Glutamatergic neuron (in vitro differentiated cells): ENCODE data around the gene CELA3A. TPM values are rescaled to one million over a fixed set of nuclear protein-coding genes. Genes with fewer than 3 reads are reported as not detected.
"Not testable (repeated sequence)": the region's sequence is repeated elsewhere in the genome, so short reads cannot be mapped to it uniquely, and the experiment has no call there.

Source experiments
- DNase-seq: peaks from one replicate; pipeline ENCODE4 v3.0.0; 2022
- H3K27ac Mint-ChIP-seq: one replicate; pipeline ENCODE4 v1.8.0; 2020; ENCODE audit warnings: mild to moderate bottlenecking, mixed read lengths, inconsistent platforms; ENCODE audit not compliant: unreplicated experiment
- H3K27me3 Mint-ChIP-seq: one replicate; pipeline ENCODE4 v1.8.0; 2020; ENCODE audit warnings: mild to moderate bottlenecking, moderate library complexity, mixed read lengths, inconsistent platforms; ENCODE audit not compliant: unreplicated experiment
- H3K36me3 Mint-ChIP-seq: one replicate; pipeline ENCODE4 v1.8.0; 2020; ENCODE audit warnings: mild to moderate bottlenecking, mixed read lengths, inconsistent platforms; ENCODE audit not compliant: unreplicated experiment
- H3K4me1 Mint-ChIP-seq: one replicate; pipeline ENCODE4 v1.8.0; 2020; ENCODE audit warnings: mild to moderate bottlenecking, low read depth, mixed read lengths, inconsistent platforms; ENCODE audit not compliant: unreplicated experiment
- H3K4me3 Mint-ChIP-seq: one replicate; pipeline ENCODE4 v1.8.0; 2020; ENCODE audit warnings: mild to moderate bottlenecking, mixed read lengths, inconsistent platforms; ENCODE audit not compliant: unreplicated experiment
- H3K9me3 Mint-ChIP-seq: one replicate; pipeline ENCODE4 v1.8.0; 2020; ENCODE audit warnings: mild to moderate bottlenecking, moderate library complexity, mixed read lengths, inconsistent platforms; ENCODE audit not compliant: unreplicated experiment
- CTCF ChIP-seq: fragments of 200-600 bp; sonication (generic); IDR thresholded peaks from one replicate; pipeline ENCODE4 v1.5.0; 2021; ENCODE audit not compliant: partially characterized antibody, unreplicated experiment
- total RNA-seq: library from RNA; stranded (reverse); fragmentation: NEBNext Ultra II Directional; extraction: Animal tissue kit (Norgen Biotek cat#: 25700); gene quantifications from one replicate; pipeline ENCODE4 v1.2.1, GENCODE V29; 2021; ENCODE audit not compliant: unreplicated experiment

Gene CELA3A
- total RNA-seq, 1 donor from 2014 or later: not detected

DNA sequence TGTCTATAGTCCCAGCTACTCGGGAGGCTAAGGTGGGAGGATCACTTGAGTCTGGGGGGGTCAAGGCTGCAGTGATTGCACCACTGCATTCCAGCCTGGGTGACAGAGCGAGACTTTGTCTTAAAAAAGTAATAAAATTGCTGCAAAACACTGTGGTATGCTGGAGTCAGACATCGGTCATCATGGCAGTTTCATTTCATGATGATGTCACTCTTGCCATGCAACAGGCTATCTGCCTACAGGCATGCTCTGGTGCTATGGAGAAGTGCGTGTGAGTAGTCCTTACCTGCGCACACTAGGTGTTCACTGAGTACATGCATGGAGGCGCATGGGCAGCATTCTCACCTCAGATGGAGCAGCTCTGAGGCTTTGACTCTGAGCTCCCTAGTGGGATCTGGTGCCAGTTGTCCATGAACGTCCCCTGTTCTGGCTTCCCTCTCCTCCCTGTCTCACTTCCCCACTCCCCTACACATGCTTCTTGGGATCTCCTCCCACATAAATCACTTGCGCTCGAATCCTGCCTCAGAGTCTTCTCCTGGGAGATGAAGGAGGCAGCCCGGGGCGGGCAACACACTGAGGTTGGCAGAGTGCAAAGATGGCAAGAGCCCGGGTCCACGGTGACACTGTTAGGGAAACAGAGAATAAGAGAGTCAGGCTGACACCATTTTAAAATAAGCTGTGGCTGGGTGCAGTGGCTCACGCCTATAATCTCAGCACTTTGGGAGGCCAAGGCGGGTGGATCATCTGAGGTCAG is 35.0 kb upstream of the CELA3A start:
- Mint-ChIP-seq H3K27me3 (peaks cover 2% of the 10 kb centered on the region), H3K27ac (no peak overlapping the region), H3K9me3 (peaks cover 2% of the 10 kb centered on the region), H3K36me3 (no peaks in the 10 kb centered on the region), H3K4me3 (no peak overlapping the region), H3K4me1 (no peaks in the 10 kb centered on the region)
- no peak for DNase-seq
- TF ChIP-seq CTCF: no peak

DNA sequence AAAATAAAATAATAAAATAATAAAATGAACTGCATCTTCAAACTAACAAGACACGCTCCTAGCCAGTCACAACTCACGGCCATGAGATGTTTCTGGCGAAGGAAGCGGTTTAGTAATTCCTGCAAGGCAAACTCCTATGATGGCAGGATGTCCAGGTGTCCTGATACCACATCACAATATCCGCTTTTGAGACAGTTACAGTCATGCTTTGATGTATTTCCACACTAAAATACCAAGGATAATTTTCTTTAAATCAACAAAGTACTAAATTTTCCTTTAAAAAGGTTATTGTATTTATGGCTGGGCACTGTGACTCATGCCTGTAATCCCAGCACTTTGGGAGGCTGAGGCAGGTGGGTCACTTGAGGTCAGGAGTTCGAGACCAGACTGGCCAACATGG is 34.2 kb upstream of the CELA3A start:
- not testable (repeated sequence) for H3K9me3 Mint-ChIP-seq, H3K27ac Mint-ChIP-seq, H3K4me3 Mint-ChIP-seq, DNase-seq, H3K4me1 Mint-ChIP-seq, H3K36me3 Mint-ChIP-seq, H3K27me3 Mint-ChIP-seq

DNA sequence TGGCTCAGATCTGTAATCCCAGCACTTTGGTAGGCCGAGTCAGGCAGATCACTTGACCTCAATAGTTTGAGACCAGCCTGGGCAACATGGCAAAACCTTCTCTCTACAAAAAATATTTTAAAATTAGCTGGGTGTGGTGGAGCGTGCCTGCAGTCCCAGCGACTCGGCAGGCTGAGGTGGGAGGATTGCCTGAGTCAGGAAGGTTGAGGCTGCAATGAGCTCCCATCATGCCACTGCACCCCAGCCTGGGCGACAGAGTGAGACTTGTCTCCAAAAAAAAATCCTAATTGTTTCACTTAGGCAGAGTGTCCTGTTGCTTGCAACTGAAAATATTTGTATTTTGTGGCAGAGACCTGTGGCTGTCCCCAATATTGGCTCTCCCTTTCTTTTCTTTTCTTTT is 32.4 kb upstream of the CELA3A start:
- H3K4me3 Mint-ChIP-seq, H3K36me3 Mint-ChIP-seq, H3K9me3 Mint-ChIP-seq, H3K4me1 Mint-ChIP-seq, H3K27ac Mint-ChIP-seq, H3K27me3 Mint-ChIP-seq, DNase-seq: not testable (repeated sequence)

DNA sequence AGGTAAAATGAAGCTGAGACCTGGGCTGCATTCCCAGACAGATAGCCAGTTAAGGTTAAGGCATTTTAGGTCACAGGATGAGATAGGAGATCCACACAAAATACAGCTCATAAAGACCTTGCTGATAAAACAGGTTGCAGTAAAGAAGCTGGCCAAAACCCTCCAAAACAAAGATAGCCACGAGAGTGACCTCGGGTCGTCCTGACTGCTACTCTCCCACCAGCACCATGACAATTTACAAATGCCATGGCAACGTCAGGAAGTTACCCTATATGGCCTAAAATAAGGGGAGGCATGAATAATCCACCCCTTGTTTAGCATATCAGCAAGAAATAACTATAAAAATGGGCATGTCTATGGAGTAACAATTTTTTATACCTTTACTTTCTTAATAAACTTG is 30.9 kb upstream of the CELA3A start:
- H3K4me3 Mint-ChIP-seq, DNase-seq, H3K27ac Mint-ChIP-seq: not testable (repeated sequence)

GRCh38 chr1:21972973-21973441 is 28.4 kb upstream of the CELA3A start:
- not testable (repeated sequence) for H3K4me3 Mint-ChIP-seq, H3K27ac Mint-ChIP-seq, H3K27me3 Mint-ChIP-seq, H3K4me1 Mint-ChIP-seq, H3K36me3 Mint-ChIP-seq, H3K9me3 Mint-ChIP-seq, DNase-seq

More for the DNA sequence above, 30.9 kb upstream of the CELA3A start:
- not testable (repeated sequence) for H3K36me3 Mint-ChIP-seq, H3K9me3 Mint-ChIP-seq, H3K4me1 Mint-ChIP-seq, H3K27me3 Mint-ChIP-seq

- H3K27ac Mint-ChIP-seq, H3K4me1 Mint-ChIP-seq, H3K4me3 Mint-ChIP-seq: not testable (repeated sequence)
Observed at GRCh38 chr1:21973948-21974347, 27.5 kb upstream of the CELA3A start.

DNA sequence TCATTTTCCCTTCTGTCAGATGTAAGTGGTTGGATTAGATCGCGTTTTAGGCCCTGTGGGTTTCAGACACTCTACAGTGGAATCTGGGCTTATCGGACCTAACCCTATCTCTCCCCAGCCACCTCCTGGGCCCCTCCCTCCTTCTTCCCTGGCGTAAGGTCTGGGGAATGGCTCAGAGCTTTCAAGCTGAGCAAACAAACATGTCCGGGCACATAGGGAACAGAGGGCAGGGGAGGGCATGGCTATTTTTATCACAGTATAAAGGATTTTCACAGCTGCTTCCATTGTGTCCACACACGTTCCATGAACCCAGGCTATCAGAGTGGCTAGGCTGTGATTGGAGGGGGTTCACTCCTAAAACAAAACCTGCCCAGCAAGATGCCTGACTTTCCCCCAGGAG is 26.8 kb upstream of the CELA3A start:
- not testable (repeated sequence) for H3K36me3 Mint-ChIP-seq, H3K27ac Mint-ChIP-seq, DNase-seq

More at GRCh38 chr1:21973948-21974347, 27.5 kb upstream of the CELA3A start:
- not testable (repeated sequence) for DNase-seq, H3K27me3 Mint-ChIP-seq, H3K36me3 Mint-ChIP-seq, H3K9me3 Mint-ChIP-seq

DNA sequence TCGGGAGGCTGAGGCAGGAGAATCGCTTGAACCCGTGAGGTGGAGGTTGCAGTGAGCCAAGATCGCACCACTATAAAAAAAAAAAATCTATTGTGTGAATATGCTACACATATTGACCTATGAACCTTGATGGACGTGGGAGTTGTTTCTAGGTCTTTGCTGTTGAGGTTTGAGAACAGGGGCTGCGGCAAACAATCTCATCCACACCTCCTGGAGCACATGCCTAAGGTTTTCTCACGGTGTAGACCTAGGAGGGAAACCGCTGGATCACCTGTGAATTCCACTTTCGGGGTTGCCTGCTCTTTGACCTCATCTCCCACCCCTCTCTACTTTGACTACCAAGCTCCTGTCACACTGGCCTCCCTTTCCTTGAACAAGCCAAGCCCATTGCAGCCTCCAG is 26.2 kb upstream of the CELA3A start:
- not testable (repeated sequence) for H3K4me1 Mint-ChIP-seq, H3K27ac Mint-ChIP-seq

More for the DNA sequence above, 26.8 kb upstream of the CELA3A start:
- H3K4me3 Mint-ChIP-seq, H3K4me1 Mint-ChIP-seq, H3K27me3 Mint-ChIP-seq, H3K9me3 Mint-ChIP-seq: not testable (repeated sequence)

GRCh38 chr1:21976703-21977239 is 24.7 kb upstream of the CELA3A start, which contains the start of gene CELA3B:
Gene CELA3B (plus strand): TSS chr1:21977022. CDS start chr1:21977040, 18 bp downstream.
- not testable (repeated sequence) for DNase-seq, H3K27me3 Mint-ChIP-seq, H3K4me1 Mint-ChIP-seq, H3K36me3 Mint-ChIP-seq, H3K4me3 Mint-ChIP-seq, H3K27ac Mint-ChIP-seq, H3K9me3 Mint-ChIP-seq

More for the DNA sequence above, 26.2 kb upstream of the CELA3A start:
- not testable (repeated sequence) for DNase-seq, H3K9me3 Mint-ChIP-seq, H3K27me3 Mint-ChIP-seq, H3K4me3 Mint-ChIP-seq, H3K36me3 Mint-ChIP-seq

DNA sequence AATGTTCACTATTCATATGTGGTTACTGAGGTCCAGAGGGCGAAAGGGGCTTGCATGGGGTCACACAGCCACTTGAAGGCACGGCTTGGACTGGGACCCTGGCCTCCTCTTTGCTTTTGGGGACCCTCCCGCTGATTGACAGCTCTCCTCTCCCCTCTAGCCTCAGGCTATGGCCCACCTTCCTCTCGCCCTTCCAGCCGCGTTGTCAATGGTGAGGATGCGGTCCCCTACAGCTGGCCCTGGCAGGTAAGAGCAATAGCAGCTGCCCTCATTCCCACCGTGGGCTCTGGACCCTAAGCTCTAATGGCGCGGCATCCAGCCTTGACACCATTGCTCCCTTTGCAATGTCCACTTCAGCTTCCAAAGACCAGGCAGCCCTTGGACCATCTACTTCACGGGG is 23.2 kb upstream of the CELA3A start:
- H3K9me3 Mint-ChIP-seq, H3K27ac Mint-ChIP-seq, DNase-seq, H3K4me3 Mint-ChIP-seq, H3K36me3 Mint-ChIP-seq, H3K27me3 Mint-ChIP-seq, H3K4me1 Mint-ChIP-seq: not testable (repeated sequence)

- not testable (repeated sequence) for H3K36me3 Mint-ChIP-seq, H3K4me3 Mint-ChIP-seq, H3K27ac Mint-ChIP-seq, H3K27me3 Mint-ChIP-seq, DNase-seq, H3K9me3 Mint-ChIP-seq, H3K4me1 Mint-ChIP-seq
Observed at GRCh38 chr1:21980515-21981220, 20.8 kb upstream of the CELA3A start.
